Kidney (tissue), 14 donors: ENCODE measurements around the gene NUDT17. TPM values are rescaled to one million over a fixed set of nuclear protein-coding genes. Genes with fewer than 3 reads are reported as not detected.

Experiments used
- DNase-seq, 5 donors: peaks; one replicate each; pipeline ENCODE4 v3.0.0-alpha.2; 2013 to 2020
- FAIRE-seq: peaks from 2 replicates; lab custom pipeline; 2012; peaks lifted over from hg19 to GRCh38; lab: Jason Lieb, UNC
- H3K27ac ChIP-seq, 2 donors: one replicate each; pipeline ENCODE4 v1.7.0; 2013; ENCODE audit warnings: low read depth in 2 of 2, low read length in 2 of 2, inconsistent platforms in 1 of 2
- H3K27me3 ChIP-seq: one replicate; pipeline ENCODE4 v1.7.1; 2013; ENCODE audit warnings: low read length, inconsistent platforms; ENCODE audit not compliant: control insufficient read depth, insufficient read depth
- H3K36me3 ChIP-seq, 3 donors: one replicate each; pipeline versions ENCODE4 v1.7.0 to v1.7.1; 2013; ENCODE audit warnings: low read length in 3 of 3, control low read depth in 1 of 3, inconsistent platforms in 1 of 3; ENCODE audit not compliant: insufficient read depth in 3 of 3, control insufficient read depth in 2 of 3
- H3K4me1 ChIP-seq, 3 donors: one replicate each; pipeline versions ENCODE4 v1.7.0 to v1.7.1; 2013; ENCODE audit warnings: low read length in 3 of 3, inconsistent platforms in 1 of 3, low read depth in 1 of 3; ENCODE audit not compliant: control insufficient read depth in 2 of 3, insufficient read depth in 2 of 3
- H3K4me3 ChIP-seq, 3 donors: one replicate each; pipeline versions ENCODE4 v1.7.0 to v1.8.1; 2013; ENCODE audit warnings: low read length in 3 of 3, control low read depth in 1 of 3, inconsistent platforms in 1 of 3
- H3K9ac ChIP-seq, 3 donors: one replicate each; pipeline versions ENCODE4 v1.7.0 to v1.7.1; 2013; ENCODE audit warnings: low read length in 3 of 3, control low read depth in 1 of 3, inconsistent platforms in 1 of 3
- H3K9me3 ChIP-seq, 3 donors: one replicate each; pipeline versions ENCODE4 v1.7.0 to v1.7.1; 2013; ENCODE audit warnings: low read length in 3 of 3, control low read depth in 1 of 3, inconsistent platforms in 1 of 3; ENCODE audit not compliant: control insufficient read depth in 2 of 3, insufficient read depth in 1 of 3
- CTCF ChIP-seq: IDR thresholded peaks from 3 replicates; pipeline ENCODE4 v1.5.1; 2012; ENCODE audit warnings: mild to moderate bottlenecking, moderate library complexity, borderline replicate concordance; ENCODE audit not compliant: insufficient read depth; ENCODE audit errors: extremely low read depth
- intact Hi-C: fragments of 100-400 bp; cut with DNase I; formaldehyde crosslinking; loops from one replicate; pipeline ENCODE4 v1.11.1; 2022
- polyA plus RNA-seq: library from polyadenylated mRNA; stranded (reverse); fragments of 350-450 nt; fragmentation: Illumina TruSeq; extraction: RNeasy Lipid Tissue Mini Kit (QIAGEN cat#74804); gene quantifications from one replicate; pipeline ENCODE4 v1.2.3, GENCODE V29; 2014; ENCODE audit warnings: low read depth, low replicate concordance; ENCODE audit not compliant: insufficient read depth
- total RNA-seq: library from RNA; stranded (reverse); fragmentation: NEBNext Ultra II Directional; extraction: Animal tissue kit (Norgen Biotek cat#: 25700); gene quantifications from one replicate; pipeline ENCODE4 v1.2.1, GENCODE V29; 2021
- donor health status: control.
- donor health status: control.
- donor health status: control.
- donor health status: control.
- donor health status: control.
- donor health status: DM: yes; HTN: yes; CAD: no.
- donor health status: Normal renal cell carcinoma (clear cell type).

The NUDT17 gene
- total and polyA plus RNA-seq, 2 donors from 2014 or later: 3.8 to 5.5 TPM

GRCh38 chr1:145859491-145860023 is 14.1 kb downstream of the NUDT17 start:
- Histone ChIP-seq H3K4me3 (peak overlapping the region; percentile 87 to 99 (median 95)), H3K9me3 (no peaks in the 10 kb centered on the region), H3K27ac (peak overlapping the region; percentile 89), H3K4me1 (peaks cover 0 to 9% (median 0%) of the 10 kb centered on the region in 3 donors), H3K27me3 (no peaks in the 10 kb centered on the region), H3K9ac (peak overlapping the region; percentile 61 to 95 (median 94)), H3K36me3 (peaks cover 3 to 14% (median 14%) of the 10 kb centered on the region in 3 donors)
- TF ChIP-seq CTCF: no peak
- intact Hi-C loops: no loop called here
- DNase-seq: peak; percentile 90 to 97 (median 94)
- no peak for FAIRE-seq

- H3K27me3 ChIP-seq: no peaks in the 10 kb centered on the region
- intact Hi-C loops: no loop called here
- peaks cover 0 to 3% (median 0%) of the 10 kb centered on the region in 3 donors for H3K4me1 ChIP-seq
- no peak for TF ChIP-seq CTCF
- H3K9ac ChIP-seq: no peak overlapping the region
- no peaks in the 10 kb centered on the region for H3K36me3 ChIP-seq
- no peak for DNase-seq
- no peak overlapping the region for H3K4me3 ChIP-seq
- H3K27ac ChIP-seq: no peak overlapping the region
- FAIRE-seq: no peak
- no peaks in the 10 kb centered on the region for H3K9me3 ChIP-seq
Observed at GRCh38 chr1:145863282-145864018, 18.0 kb downstream of the NUDT17 start.

- Histone ChIP-seq H3K4me3 (no peak overlapping the region), H3K36me3 (no peaks in the 10 kb centered on the region), H3K4me1 (peaks cover 0 to 3% (median 0%) of the 10 kb centered on the region in 3 donors), H3K9me3 (no peaks in the 10 kb centered on the region), H3K27ac (no peak overlapping the region), H3K9ac (no peak overlapping the region), H3K27me3 (no peaks in the 10 kb centered on the region)
- no peak for TF ChIP-seq CTCF
- DNase-seq (no peak), FAIRE-seq (no peak)
- intact Hi-C loops: no loop called here
Observed at GRCh38 chr1:145868232-145868631, 22.8 kb downstream of the NUDT17 start.
